ENCODE results near the gene ADSS2.

Gene ADSS2

DNA sequence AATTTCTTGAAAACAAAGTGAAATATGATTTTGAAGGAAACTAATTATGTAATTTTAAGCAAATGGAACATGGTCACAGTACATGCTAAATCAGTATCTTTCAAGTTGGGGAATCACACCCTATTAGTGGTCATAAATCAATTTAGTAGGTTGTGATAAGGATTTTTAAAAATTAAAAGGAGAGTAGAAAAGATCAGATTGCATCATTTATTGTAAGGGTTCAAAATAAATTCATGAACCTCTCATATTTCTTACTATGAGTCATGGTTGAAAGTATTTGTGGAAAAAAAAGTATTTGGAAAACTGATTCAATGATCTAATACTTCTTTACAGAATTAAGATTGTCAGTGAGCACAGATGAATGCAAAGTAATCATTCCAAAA, 14.6 kb downstream of the ADSS2 start:
- DNase-seq (ENCODE audit: low spot score in 2 of 2) (no peak), ATAC-seq (replicated peaks; ENCODE audit: extremely low read depth, poor library complexity, severe bottlenecking) (no peak)
- H3K4me3 Mint-ChIP-seq = no peak overlapping the region
- H3K36me3 Mint-ChIP-seq (ENCODE audit: insufficient read depth) = peaks cover 36% of the 10 kb centered on the region
- H3K27ac Mint-ChIP-seq (ENCODE audit: low read depth) = peak overlapping the region; percentile 32
- no peaks in the 10 kb centered on the region for H3K9me3 Mint-ChIP-seq
- no peaks in the 10 kb centered on the region for H3K27me3 Mint-ChIP-seq
- H3K4me1 Mint-ChIP-seq = peaks cover 35% of the 10 kb centered on the region

DNA sequence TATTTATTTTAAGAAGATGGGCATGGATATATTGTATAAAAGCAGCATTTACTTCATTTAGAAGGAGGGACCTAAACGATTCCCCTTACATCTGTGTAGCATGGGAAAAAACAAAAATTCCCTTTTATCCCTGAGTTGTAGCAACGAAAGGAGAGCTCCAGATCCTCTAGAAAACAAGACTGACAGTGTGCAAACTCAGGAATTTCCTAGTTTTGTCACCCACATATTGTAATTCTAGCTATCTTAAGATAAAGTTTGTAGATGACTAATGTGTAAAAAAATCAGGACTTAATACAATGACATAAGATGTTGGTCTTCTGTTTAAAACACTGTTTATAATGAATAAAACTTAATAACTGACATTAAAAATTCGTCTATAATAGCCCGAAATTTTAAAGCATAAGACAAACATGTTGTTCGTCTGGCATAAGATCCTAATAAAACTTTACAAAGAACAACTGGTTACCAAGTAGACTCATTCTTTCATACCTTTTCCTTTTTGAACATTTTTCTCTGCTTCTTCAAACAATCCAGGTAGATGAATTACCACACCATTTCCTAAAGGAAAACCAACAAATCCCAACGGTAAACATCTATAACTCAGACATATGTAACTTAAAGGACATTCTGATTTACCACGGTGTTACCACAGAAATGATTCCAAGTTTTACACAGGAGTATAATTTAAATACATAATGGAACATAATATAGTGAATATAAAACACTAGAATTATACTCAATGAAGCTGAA, 15.2 kb downstream of the ADSS2 start:
- Mint-ChIP-seq H3K4me3 (no peak overlapping the region), H3K27ac (ENCODE audit: low read depth) (peak overlapping the region; percentile 32), H3K36me3 (ENCODE audit: insufficient read depth) (peaks cover 38% of the 10 kb centered on the region), H3K9me3 (no peaks in the 10 kb centered on the region), H3K27me3 (no peaks in the 10 kb centered on the region), H3K4me1 (peaks cover 35% of the 10 kb centered on the region)
- ATAC-seq (replicated peaks; ENCODE audit: extremely low read depth, poor library complexity, severe bottlenecking) (no peak), DNase-seq (ENCODE audit: low spot score in 2 of 2) (no peak)

DNA sequence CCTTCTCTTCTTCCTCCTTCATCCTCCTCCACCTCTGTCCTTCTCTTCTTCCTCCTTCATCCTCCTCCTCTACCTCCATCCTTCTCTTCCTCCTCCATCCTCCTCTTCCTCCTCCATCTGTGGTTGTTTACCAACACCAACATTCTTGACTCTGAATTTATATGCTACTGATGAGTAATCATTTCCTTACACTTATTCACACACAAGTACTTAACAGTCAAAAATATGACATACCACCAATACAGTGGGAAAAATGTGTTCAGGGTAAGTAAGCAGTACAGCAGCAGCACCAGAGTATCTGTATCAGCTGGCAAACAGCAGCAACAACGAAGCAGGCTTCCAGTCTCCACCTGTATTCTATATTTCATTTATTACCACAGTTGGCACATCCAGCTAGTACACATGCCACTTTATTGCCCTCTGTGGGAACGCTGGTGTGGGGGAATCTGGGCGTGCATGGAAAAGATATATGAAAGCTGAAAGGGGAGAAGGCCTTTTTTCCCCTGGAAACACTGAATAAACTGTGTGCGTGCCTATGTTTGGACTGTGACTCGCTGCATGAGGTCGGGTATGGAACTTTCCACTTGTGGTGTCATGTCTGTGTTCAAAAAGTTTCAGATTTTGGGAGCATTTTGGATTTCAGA, 16.0 kb downstream of the ADSS2 start:
- H3K27me3 Mint-ChIP-seq = no peaks in the 10 kb centered on the region
- H3K36me3 Mint-ChIP-seq (ENCODE audit: insufficient read depth) = peaks cover 38% of the 10 kb centered on the region
- H3K27ac Mint-ChIP-seq (ENCODE audit: low read depth) = peak overlapping the region; percentile 32
- H3K9me3 Mint-ChIP-seq = no peaks in the 10 kb centered on the region
- H3K4me1 Mint-ChIP-seq = peaks cover 35% of the 10 kb centered on the region
- ATAC-seq (replicated peaks; ENCODE audit: extremely low read depth, poor library complexity, severe bottlenecking) (no peak), DNase-seq (ENCODE audit: low spot score in 2 of 2) (no peak)
- H3K4me3 Mint-ChIP-seq = no peak overlapping the region

DNA sequence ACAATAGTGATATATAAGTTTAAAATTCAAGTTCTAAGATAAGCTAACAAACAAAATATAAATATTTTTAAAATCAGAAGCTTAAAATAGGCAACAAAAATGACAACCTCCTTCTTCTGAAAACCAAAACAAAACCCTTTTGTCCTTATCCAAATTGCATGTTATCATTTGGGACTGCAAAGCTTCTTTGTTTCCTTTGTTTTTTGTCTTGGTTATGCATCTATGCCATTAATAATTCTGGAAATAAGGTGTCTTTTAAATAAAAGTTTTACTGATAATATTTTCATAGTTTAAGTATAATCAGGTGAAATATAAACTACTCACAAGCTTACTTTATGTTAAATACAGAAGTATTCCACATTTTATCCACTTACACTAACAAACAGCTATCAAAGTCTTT, 20.5 kb downstream of the ADSS2 start:
- no peak overlapping the region for H3K4me3 Mint-ChIP-seq
- no peak for DNase-seq (ENCODE audit: low spot score in 2 of 2)
- no peak overlapping the region for H3K27ac Mint-ChIP-seq (ENCODE audit: low read depth)
- H3K27me3 Mint-ChIP-seq = no peaks in the 10 kb centered on the region
- H3K4me1 Mint-ChIP-seq = peaks cover 27% of the 10 kb centered on the region
- H3K9me3 Mint-ChIP-seq = no peaks in the 10 kb centered on the region
- ATAC-seq (replicated peaks; ENCODE audit: extremely low read depth, poor library complexity, severe bottlenecking) = no peak
- H3K36me3 Mint-ChIP-seq (ENCODE audit: insufficient read depth) = peaks cover 40% of the 10 kb centered on the region

DNA sequence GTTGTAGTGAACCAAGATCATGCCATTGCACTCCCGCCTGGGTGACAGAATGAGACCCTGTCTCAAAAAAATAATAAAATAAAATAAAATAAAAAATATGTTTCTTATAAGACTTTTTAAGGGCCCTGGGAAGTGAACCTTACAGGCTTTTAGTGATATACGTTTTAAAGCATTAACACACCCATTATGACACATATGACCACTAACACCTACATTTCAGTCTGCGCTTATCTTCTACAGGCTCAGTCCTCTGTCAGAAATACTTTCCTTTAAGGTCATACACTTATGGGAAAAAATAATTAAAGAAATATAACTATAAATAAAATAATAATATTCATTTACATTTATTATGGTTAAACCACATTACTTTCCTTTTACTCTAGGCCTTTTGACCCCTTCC, 21.9 kb downstream of the ADSS2 start:
- Mint-ChIP-seq H3K27me3 (no peaks in the 10 kb centered on the region), H3K27ac (ENCODE audit: low read depth) (no peak overlapping the region), H3K4me3 (no peak overlapping the region), H3K36me3 (ENCODE audit: insufficient read depth) (peaks cover 34% of the 10 kb centered on the region), H3K4me1 (peaks cover 22% of the 10 kb centered on the region), H3K9me3 (no peaks in the 10 kb centered on the region)
- DNase-seq (ENCODE audit: low spot score in 2 of 2) (no peak), ATAC-seq (replicated peaks; ENCODE audit: extremely low read depth, poor library complexity, severe bottlenecking) (no peak)

DNA sequence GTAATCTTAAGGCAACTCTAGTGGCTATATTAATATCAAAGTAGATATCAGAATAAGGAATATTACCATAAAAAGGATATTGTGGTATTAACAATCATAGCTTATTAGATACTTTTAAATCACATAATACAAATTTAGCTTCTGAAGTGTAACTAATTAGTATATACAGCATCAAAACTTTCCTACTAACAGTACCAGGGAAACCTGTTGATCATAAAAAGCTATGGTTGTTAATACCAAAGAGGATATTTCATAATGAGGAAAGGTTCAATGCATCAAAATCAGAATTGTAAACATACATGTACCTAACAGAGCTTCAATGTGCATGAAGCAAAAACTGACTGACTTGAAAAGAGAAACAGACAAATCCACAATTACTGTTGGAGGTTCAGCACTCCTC, 24.1 kb downstream of the ADSS2 start:
- H3K27ac Mint-ChIP-seq (ENCODE audit: low read depth) = no peak overlapping the region
- peaks cover 32% of the 10 kb centered on the region for H3K4me1 Mint-ChIP-seq
- H3K9me3 Mint-ChIP-seq = no peaks in the 10 kb centered on the region
- ATAC-seq (replicated peaks; ENCODE audit: extremely low read depth, poor library complexity, severe bottlenecking) (no peak), DNase-seq (ENCODE audit: low spot score in 2 of 2) (no peak)
- H3K36me3 Mint-ChIP-seq (ENCODE audit: insufficient read depth) = peaks cover 33% of the 10 kb centered on the region
- H3K4me3 Mint-ChIP-seq = no peak overlapping the region
- no peaks in the 10 kb centered on the region for H3K27me3 Mint-ChIP-seq

DNA sequence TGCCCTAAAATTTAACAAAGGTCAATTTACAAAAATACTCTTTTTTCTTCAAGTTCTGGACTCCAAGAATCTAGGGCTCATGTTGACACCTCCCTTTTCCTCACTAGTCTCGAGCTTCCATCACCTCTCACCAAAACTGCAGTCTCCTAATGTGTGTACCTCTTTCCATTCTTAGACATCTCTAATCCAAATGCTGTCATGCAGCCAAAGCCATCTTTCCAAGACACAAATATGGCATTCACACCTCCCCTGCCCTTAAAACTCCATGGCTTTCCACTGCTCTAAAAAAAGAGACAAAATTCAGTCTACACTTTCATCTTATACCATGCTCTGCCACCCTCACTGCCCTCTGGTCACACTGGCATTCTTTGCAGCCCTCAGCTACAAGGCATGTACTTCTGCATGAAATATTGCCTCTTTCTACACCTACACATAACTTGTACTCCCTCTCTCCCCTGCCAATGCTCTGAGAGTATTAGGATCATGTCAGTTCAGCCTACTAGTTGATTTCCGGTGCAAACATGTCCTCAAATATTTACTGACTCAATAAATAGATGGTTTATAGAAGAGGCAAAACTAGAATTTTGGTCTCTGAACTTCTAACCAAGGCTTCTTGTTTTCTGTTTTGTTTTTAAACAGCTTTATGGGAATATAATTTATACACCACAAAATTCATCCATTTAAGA, 26.9 kb downstream of the ADSS2 start:
- Mint-ChIP-seq H3K4me3 (no peak overlapping the region), H3K4me1 (peaks cover 27% of the 10 kb centered on the region), H3K9me3 (no peaks in the 10 kb centered on the region), H3K36me3 (ENCODE audit: insufficient read depth) (peaks cover 40% of the 10 kb centered on the region), H3K27me3 (no peaks in the 10 kb centered on the region), H3K27ac (ENCODE audit: low read depth) (peak overlapping the region; percentile 36)
- no peak for DNase-seq (ENCODE audit: low spot score in 2 of 2)
- ATAC-seq (replicated peaks; ENCODE audit: extremely low read depth, poor library complexity, severe bottlenecking) = no peak

DNA sequence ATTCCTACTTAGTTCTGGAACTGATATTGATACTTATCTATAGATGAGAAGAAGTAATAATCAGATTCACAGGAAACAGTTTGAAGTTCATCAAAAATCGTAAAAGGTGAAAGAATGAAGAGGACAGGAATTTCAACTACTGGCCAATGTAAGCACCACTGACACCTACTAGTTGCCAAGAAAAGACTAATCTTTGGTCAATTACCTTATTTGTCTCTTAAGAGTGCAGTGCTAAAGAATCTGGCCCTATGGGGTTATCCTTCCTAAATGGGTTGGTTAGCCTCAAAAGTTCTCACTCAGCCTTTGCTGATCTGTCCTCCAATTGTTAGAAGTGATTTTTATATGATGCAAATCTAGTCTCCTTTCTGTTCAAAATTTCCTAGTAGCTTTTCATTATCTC, 29.5 kb downstream of the ADSS2 start:
- Mint-ChIP-seq H3K27ac (ENCODE audit: low read depth) (peak overlapping the region; percentile 16), H3K36me3 (ENCODE audit: insufficient read depth) (peaks cover 45% of the 10 kb centered on the region), H3K9me3 (no peaks in the 10 kb centered on the region), H3K4me1 (peaks cover 24% of the 10 kb centered on the region), H3K4me3 (no peak overlapping the region), H3K27me3 (no peaks in the 10 kb centered on the region)
- DNase-seq (ENCODE audit: low spot score in 2 of 2) (no peak), ATAC-seq (replicated peaks; ENCODE audit: extremely low read depth, poor library complexity, severe bottlenecking) (no peak)

DNA sequence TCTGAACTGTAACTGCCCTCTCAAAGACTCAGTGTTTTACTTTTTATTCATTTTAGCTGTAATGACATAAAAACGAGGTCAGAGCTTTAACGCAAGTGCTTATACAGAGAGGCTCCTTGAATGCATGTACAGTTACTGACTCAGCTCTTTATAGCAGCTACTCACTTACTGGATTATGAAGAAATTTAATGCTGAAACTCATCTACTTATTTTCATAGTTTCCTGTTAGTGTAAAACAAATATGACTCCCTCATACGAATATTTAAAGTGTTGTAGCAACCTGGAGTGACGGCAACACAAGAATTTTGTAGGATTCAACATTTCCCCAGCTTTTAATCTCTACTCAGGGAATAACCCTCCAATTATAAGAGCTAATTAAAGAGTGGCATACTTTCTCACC, 32.7 kb downstream of the ADSS2 start:
- Mint-ChIP-seq H3K27ac (ENCODE audit: low read depth) (no peak overlapping the region), H3K9me3 (no peaks in the 10 kb centered on the region), H3K27me3 (no peaks in the 10 kb centered on the region), H3K36me3 (ENCODE audit: insufficient read depth) (peaks cover 60% of the 10 kb centered on the region), H3K4me1 (peaks cover 8% of the 10 kb centered on the region), H3K4me3 (no peak overlapping the region)
- ATAC-seq (replicated peaks; ENCODE audit: extremely low read depth, poor library complexity, severe bottlenecking) (no peak), DNase-seq (ENCODE audit: low spot score in 2 of 2) (no peak)

DNA sequence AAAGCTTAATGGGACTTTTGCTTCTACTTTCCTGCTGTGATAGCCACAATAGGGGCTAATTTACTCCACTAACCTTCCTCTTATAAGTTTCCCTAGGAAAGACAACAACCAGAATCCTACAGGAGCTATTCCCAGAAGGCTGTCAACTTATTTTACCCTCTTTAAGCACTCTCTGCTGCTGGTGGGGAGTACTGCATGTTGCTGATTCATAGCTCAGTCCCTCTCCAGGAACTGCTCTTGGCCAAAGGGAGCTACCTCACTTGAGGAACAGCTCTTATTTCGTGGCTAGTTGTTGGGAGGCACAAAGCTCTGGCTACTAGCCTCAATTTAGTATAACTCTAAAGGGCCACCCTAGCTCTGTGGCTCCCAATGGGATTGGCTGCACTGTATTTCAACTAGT, 37.2 kb downstream of the ADSS2 start:
- H3K4me1 Mint-ChIP-seq = peaks cover 5% of the 10 kb centered on the region
- no peak overlapping the region for H3K4me3 Mint-ChIP-seq
- H3K36me3 Mint-ChIP-seq (ENCODE audit: insufficient read depth) = peaks cover 63% of the 10 kb centered on the region
- ATAC-seq (replicated peaks; ENCODE audit: extremely low read depth, poor library complexity, severe bottlenecking) = no peak
- no peak for DNase-seq (ENCODE audit: low spot score in 2 of 2)
- no peak overlapping the region for H3K27ac Mint-ChIP-seq (ENCODE audit: low read depth)
- no peaks in the 10 kb centered on the region for H3K27me3 Mint-ChIP-seq
- no peaks in the 10 kb centered on the region for H3K9me3 Mint-ChIP-seq

DNA sequence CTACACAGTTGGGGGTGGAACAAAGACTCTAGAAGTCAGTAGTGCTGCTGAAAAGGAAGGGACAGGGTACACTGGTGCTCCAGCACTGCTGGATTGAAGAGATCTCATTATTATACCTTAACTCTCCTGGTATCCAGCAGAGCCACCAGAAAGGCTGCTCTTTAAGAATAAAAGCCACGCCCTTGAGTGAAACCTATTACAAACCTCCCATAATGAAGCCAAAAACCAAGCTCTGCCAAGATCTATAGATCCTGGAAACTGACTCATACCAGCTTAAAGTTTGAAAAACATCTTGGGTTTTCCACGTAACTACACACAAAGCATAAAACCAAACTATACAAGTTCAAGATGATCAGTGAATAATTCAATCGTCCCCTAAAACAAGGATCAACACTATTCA, 38.0 kb downstream of the ADSS2 start:
- Mint-ChIP-seq H3K4me3 (no peak overlapping the region), H3K36me3 (ENCODE audit: insufficient read depth) (peaks cover 61% of the 10 kb centered on the region), H3K27me3 (no peaks in the 10 kb centered on the region), H3K4me1 (peaks cover 5% of the 10 kb centered on the region), H3K9me3 (no peaks in the 10 kb centered on the region), H3K27ac (ENCODE audit: low read depth) (peak overlapping the region; percentile 56)
- no peak for ATAC-seq (replicated peaks; ENCODE audit: extremely low read depth, poor library complexity, severe bottlenecking)
- DNase-seq (ENCODE audit: low spot score in 2 of 2) = no peak

DNA sequence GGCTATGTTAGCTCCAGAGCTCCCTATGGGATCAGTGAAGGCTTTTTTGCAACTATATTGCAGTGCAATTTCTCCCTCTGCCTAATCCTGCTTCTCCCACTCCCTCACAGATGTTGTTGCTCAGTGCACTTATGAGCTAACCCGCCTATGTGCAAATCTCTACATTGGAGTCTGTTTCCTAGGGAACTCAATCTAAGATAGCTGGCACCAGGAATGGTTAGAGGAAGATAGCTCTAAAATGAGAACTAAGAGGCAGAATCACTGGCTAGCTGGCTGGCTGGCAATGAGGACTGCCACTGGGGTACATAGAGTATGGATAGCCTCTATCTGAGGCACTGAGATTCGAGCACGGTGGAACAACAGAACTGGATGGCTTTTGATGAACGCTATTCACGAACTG, 39.5 kb downstream of the ADSS2 start:
- no peaks in the 10 kb centered on the region for H3K9me3 Mint-ChIP-seq
- H3K4me3 Mint-ChIP-seq = no peak overlapping the region
- no peak overlapping the region for H3K27ac Mint-ChIP-seq (ENCODE audit: low read depth)
- H3K4me1 Mint-ChIP-seq = peaks cover 5% of the 10 kb centered on the region
- peaks cover 58% of the 10 kb centered on the region for H3K36me3 Mint-ChIP-seq (ENCODE audit: insufficient read depth)
- H3K27me3 Mint-ChIP-seq = no peaks in the 10 kb centered on the region
- ATAC-seq (replicated peaks; ENCODE audit: extremely low read depth, poor library complexity, severe bottlenecking) = no peak
- no peak for DNase-seq (ENCODE audit: low spot score in 2 of 2)

DNA sequence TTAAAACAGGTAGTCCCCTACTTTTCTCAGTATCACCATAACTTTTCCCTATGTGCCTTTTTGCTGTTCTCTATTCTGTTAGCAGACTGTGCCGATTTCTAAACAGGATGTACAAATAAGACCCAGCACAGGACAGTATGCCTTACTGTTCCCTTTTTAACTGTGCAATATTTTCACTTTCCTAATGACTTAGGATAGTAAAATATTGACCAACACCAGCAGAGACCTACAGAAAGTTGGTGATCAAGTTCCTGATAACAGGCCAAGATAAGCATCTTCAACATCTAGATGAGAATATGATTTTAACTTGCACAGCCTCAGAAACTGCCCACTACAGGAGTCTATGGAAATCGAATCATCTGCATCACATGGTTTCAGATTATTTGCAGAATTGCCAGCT, 42.0 kb downstream of the ADSS2 start:
- no peaks in the 10 kb centered on the region for H3K27me3 Mint-ChIP-seq
- H3K9me3 Mint-ChIP-seq = no peaks in the 10 kb centered on the region
- DNase-seq (ENCODE audit: low spot score in 2 of 2) (no peak), ATAC-seq (replicated peaks; ENCODE audit: extremely low read depth, poor library complexity, severe bottlenecking) (no peak)
- no peak overlapping the region for H3K4me3 Mint-ChIP-seq
- peaks cover 5% of the 10 kb centered on the region for H3K4me1 Mint-ChIP-seq
- H3K36me3 Mint-ChIP-seq (ENCODE audit: insufficient read depth) = peaks cover 54% of the 10 kb centered on the region
- H3K27ac Mint-ChIP-seq (ENCODE audit: low read depth) = no peak overlapping the region
